GM21360 (cell line): ENCODE results near the gene BACH2.

Experiments
- ATAC-seq: cut with Tn5 transposase; IDR thresholded peaks from one replicate; pipeline ENCODE4 v1.9.1; 2021; ENCODE audit warnings: mild to moderate bottlenecking, moderate library complexity; ENCODE audit not compliant: unreplicated experiment

The BACH2 gene

DNA sequence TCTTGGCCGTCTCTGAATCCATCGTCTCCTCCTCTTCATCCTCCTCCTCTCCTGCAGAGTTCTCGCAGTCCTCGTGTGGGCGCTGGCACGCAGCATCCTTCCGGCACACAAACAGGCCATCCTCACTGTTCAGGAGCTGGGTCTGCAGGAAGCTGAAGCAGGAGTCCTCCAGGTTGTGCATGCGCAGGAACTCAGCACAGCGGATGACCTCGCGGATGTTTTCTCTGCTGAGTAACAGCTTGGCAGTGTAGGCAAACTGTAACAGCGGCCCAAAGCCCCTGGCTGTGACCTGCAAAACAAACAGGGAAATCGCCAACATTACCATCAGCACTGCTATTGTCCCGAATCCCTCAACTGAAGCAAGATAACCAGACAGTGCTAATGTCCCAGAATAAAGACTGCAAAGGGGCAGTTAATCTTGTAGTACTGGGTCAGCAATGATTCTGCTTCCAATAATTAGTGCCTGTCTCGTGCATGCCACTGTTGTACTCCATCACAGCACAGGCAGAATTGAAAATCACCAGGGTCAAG is 345.0 kb downstream of the BACH2 start:
- ATAC-seq: no peak

GRCh38 chr6:89950879-89951391 is 345.7 kb downstream of the BACH2 start:
- ATAC-seq: no peak

- no peak for ATAC-seq
Measured at GRCh38 chr6:89950446-89950845, 346.2 kb downstream of the BACH2 start.

DNA sequence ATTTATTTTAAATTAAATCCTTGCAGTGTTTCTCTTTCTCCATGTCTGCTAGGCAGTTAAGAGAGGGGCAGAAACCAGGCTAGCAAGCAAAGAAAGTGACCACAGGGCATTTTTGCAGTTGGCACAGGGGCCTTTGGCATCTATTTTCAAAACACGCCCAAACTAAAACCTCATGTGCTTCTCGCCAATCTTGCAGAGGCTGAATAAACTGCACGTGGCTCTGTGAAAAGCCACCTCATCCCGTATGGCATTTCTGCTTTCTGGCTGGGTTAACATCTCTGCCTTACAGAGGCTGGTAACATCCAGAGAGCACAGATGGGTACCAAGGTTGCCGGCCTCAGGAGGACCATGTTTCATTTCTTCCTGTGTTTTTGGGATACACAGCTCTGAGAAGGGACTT is 347.8 kb downstream of the BACH2 start:
- ATAC-seq: no peak

DNA sequence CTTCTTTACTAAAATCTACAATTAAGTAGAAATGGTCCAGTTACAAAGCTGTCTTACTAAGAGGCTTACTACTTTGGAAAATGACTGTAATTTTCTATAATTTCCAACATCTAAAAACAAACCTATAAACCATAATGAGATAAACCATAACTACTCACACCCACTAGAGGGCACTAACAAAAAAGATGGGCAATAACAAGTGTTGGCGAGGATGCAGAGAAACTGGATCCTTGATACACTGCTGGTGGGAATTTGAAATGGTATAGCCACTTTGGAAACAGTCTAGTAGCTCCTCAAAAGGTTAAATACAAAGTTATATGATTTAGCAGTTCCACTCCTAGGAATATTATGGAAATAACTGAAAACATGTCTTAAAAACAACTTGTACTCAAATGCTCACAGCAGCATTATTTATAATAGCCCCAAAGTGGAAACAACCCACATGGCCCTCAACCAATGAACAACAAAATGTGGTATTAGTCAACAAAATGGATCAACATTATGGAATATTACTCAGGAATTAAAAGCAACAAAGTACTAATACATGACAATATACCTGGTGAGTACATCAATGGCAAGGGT is 351.7 kb downstream of the BACH2 start:
- no peak for ATAC-seq

DNA sequence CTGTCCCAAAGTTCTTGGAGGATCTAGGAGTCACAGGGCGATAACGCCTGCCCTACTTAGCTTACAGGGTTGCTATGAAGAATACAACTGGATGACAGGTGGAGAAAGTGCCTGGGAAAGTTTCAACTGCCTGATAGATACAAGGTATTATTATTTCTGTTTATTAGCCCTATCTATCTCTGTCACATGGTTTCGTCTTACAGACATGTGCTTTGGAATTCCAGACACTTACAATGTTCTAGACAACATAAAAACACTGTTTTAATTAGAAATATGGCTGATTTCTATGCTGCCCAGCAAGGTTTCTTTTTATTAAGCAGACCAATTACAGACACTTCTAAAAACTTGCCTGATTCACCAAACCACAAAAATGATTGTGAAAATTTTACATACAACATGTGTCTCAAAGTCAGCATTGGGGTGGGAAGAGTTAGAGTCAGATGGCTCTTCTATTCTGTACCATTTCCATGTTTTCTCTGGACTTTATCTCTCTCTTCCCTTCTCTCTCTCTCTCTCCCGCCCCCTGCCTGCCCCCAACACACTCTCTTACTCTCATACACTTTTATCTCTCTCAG is 352.4 kb downstream of the BACH2 start:
- ATAC-seq: no peak

DNA sequence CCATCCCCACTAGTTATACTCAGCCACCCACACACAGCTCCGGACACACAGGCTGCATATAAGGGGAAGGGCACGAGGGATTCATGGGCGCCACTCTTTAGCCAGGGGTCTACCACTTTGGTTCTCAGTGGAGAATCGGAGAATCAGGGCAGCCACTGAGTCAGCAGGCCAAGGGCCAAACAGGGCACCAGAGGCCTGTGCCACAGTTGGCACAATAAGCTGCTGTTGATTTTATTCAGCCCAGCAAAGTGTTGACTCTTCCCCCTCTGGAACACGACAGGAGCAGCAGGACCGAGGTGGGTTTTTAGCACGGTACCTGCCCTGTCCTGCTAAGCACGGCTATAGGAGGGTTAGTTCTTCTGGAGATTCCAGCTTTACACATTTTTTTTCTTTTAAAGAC is 354.0 kb downstream of the BACH2 start:
- no peak for ATAC-seq

DNA sequence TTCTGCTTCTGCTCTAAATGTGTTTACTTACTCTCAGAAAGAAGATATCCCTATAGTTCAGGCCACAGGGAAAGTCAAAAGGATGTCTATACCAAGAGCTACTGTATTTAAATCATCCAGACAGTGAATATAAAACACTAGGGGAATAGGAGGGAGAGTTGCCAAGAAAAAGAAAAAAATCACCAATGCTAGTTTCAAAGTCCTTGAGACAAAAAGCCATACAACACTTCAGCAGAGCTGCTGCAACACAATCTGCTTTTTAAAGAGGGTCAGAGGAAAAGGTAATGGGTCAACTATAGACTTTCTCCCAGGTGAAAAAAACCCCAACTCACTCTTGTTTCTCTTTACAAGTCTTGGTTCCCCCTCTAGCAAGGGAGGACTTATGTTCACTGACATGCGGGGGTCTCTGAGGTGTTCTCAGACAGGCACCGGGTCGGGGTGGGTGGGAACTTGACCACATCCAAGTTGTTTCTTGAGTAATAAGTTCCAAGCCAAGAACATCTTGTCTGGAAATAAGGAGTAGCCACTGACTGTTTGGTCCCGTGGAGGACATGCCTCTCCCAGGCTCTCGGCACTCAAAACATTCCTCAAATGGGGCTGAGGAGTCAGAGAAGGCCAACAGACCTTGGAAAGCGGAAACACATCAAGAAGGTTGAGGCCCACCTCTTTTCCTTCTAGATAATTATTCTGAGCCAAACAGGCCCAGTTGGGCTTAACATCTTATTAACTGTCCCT is 354.7 kb downstream of the BACH2 start:
- no peak for ATAC-seq

DNA sequence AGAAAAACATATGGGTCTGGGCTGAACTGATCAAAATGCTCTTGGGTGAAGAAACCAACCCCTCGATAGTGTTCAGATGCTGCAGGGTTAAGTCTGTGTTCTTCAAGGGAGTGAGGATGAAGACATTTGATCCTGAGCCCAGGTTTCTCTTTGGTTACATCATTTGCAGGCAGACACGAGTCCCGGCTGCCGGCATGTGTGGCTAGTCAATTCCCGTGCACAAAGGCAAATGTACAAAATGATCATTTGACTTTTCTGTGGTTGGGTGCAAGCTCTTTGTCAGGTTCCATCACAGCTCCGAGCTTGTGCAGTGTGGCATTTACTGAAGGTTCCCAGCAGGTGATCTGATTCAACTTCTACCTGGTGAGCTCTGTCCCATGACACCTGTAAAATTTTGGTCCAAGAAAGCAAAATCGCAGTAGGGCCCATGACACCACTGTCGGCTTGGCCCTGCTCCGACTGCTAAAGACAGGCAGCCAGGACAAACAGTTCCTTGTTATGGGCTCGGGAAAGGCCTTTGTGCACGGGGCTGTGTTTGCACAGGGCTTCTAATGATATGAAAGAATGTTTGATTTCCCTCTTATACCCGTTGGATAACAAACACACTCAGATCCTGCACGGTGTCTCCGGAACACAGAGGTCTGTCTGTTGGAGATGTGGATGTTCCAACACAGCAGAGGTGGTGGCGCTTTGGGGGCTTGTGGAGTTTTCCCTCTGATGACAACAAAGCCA is 355.4 kb downstream of the BACH2 start:
- ATAC-seq: no peak

- ATAC-seq: no peak
Measured at GRCh38 chr6:89940225-89941027, 356.2 kb downstream of the BACH2 start.

DNA sequence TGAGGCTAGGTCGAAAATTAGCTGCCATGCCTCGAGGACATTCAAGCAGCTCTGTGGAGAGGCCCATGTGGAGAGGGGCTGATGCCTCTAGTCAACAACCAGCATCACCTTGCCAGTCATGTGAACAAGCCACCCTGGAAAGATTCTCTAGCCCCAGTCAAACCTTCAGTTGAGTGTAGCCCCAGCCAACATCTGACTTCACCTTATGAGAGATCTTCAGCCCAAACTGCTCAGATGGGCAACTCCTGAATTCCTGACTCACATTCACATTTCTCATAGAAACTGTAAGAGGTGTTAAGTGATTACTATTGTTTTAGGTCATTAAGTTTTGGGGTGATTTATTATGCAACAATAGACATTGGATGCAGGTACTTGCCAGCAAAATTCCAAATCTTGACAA is 357.5 kb downstream of the BACH2 start:
- ATAC-seq: no peak

GRCh38 chr6:89938014-89938413 is 358.6 kb downstream of the BACH2 start:
- ATAC-seq: no peak

- ATAC-seq: no peak
Measured at GRCh38 chr6:89936177-89936576, 360.5 kb downstream of the BACH2 start.

GRCh38 chr6:89934685-89935366 is 361.8 kb downstream of the BACH2 start:
- ATAC-seq: no peak

GRCh38 chr6:89932245-89932802 is 364.3 kb downstream of the BACH2 start:
- ATAC-seq: no peak

- ATAC-seq: no peak
Measured at GRCh38 chr6:89930789-89931188, 365.9 kb downstream of the BACH2 start.

DNA sequence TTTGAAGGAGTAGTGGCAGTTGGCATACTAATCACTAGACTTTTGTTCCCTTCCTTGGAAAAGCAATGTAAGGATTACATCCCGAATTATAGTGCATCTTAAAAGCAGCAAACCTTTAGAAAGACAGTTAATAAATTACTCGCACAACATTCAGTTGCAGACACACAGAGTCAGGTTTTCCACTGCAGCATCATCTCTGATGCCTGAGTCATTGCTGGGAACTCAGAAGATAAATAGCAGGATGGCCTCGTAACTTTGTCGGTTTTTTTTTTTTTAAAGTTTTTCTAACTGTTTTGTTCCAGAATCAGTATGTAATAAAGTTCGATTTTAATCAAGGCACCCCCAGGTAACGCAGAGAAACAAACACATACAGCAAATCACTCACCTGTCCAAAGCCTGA is 368.0 kb downstream of the BACH2 start:
- no peak for ATAC-seq

DNA sequence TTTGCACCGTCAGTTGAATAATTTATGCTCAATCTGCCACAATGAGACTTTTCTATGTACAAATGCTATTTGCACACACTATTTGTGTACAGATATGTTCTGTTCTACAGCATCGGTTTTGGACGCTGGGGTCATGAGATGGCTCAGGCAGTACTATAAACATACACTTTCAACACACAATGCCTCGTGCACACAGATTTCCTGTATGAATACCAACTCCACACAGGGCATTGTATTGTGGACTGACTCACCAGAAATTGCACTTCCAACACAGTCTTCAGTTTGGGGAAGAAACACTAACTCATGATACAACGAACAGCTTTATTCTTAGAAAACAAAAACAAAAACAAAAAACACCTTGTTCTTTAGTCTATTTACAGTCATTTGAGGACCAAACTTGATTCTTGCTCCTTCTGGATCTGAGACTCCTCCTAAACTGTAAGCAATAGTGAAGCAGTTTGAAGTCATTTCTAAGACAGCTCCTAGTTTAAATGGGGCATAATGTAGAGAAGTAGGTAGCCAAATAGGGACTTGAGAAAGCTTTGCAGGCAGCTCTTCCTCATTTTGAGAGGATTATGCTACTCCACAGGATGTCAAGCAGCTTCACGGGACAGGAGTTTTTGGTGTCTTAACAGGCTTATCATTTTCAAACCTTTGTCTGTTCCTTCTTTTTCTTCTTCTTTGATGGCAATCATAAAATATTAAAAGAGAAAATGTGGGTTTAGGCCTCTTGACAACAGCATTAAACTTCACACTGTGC is 368.7 kb downstream of the BACH2 start:
- no peak for ATAC-seq

DNA sequence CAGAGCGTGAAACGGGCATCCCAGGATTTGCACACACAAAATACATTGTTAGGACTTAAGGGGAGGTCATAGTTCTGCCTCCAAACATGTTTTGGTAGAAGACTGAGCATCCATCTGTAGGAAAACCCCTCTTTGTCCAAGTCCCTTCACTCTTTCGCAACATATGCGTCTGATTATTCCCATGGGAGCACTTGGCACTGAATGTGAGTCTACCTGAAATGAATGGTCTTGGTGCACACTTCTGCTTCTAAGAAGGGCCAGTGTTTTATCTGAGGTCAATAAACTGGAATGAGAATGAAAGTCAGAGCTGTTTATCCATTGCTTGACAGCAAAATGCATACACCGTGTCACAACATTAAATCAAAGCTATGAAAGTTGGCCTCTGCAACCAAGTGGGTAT is 369.4 kb downstream of the BACH2 start:
- no peak for ATAC-seq
